OCI-LY1 (cell line): ENCODE results near the gene L3MBTL1.

Source experiments
- H2AFZ ChIP-seq: fragments of 200-600 bp; sonication (generic), shearing (Covaris generic); 2 replicates; pipeline ENCODE4 v1.6.0; 2014; ENCODE audit warnings: antibody characterized with exemption, mild to moderate bottlenecking, low read length
- H3F3A ChIP-seq: fragments of 200-600 bp; sonication (generic), shearing (Covaris generic); 2 replicates; pipeline ENCODE4 v1.6.0; 2014; ENCODE audit warnings: mild to moderate bottlenecking, antibody characterized with exemption, low read length, moderate library complexity; ENCODE audit not compliant: insufficient read depth
- H3K27ac ChIP-seq: fragments of 200-600 bp; sonication (generic); 2 replicates; pipeline ENCODE4 v1.5.1; 2014; ENCODE audit warnings: low read length, mixed run types, mild to moderate bottlenecking, low read depth; ENCODE audit not compliant: poor library complexity, severe bottlenecking
- H3K27me3 ChIP-seq: fragments of 200-600 bp; sonication (generic); 2 replicates; pipeline ENCODE4 v1.6.0; 2014; ENCODE audit warnings: antibody characterized with exemption, mild to moderate bottlenecking, low read length, moderate library complexity; ENCODE audit not compliant: insufficient read depth
- H3K36me3 ChIP-seq: fragments of 200-600 bp; sonication (generic); 2 replicates; pipeline ENCODE4 v1.6.1; 2014; ENCODE audit warnings: mild to moderate bottlenecking, antibody characterized with exemption, low read length, moderate library complexity, mixed read lengths; ENCODE audit not compliant: insufficient read depth
- H3K4me1 ChIP-seq: fragments of 200-600 bp; sonication (generic); 2 replicates; pipeline ENCODE4 v1.5.1; 2014; ENCODE audit warnings: mild to moderate bottlenecking, low read length, moderate library complexity; ENCODE audit not compliant: insufficient read depth, severe bottlenecking
- H3K4me2 ChIP-seq: fragments of 200-600 bp; sonication (generic), shearing (Covaris generic); 2 replicates; pipeline ENCODE4 v1.6.1; 2014; ENCODE audit warnings: low read length
- H3K4me3 ChIP-seq: fragments of 200-600 bp; sonication (generic); 2 replicates; pipeline ENCODE4 v1.5.1; 2014; ENCODE audit warnings: low read length, low read depth, mild to moderate bottlenecking, mixed read lengths; ENCODE audit not compliant: poor library complexity, severe bottlenecking
- H3K79me2 ChIP-seq: fragments of 200-600 bp; shearing (Covaris generic); 2 replicates; pipeline ENCODE4 v1.6.1; 2016; ENCODE audit warnings: mixed run types, low read length, mixed read lengths; ENCODE audit not compliant: insufficient read depth
- H3K9ac ChIP-seq: fragments of 200-600 bp; sonication (generic), shearing (Covaris generic); 2 replicates; pipeline ENCODE4 v1.6.1; 2014; ENCODE audit warnings: mild to moderate bottlenecking, low read length, mixed read lengths
- H3K9me2 ChIP-seq: fragments of 200-600 bp; sonication (generic), shearing (Covaris generic); 2 replicates; pipeline ENCODE4 v1.6.1; 2014; ENCODE audit warnings: low read depth, mild to moderate bottlenecking, low read length, mixed read lengths
- H3K9me3 ChIP-seq: fragments of 200-600 bp; shearing (Covaris generic); 2 replicates; pipeline ENCODE4 v1.6.1; 2014; ENCODE audit warnings: low read length, mixed read lengths
- H4K20me1 ChIP-seq: fragments of 200-600 bp; sonication (generic), shearing (Covaris generic); 2 replicates; pipeline ENCODE4 v1.6.0; 2016; ENCODE audit warnings: mild to moderate bottlenecking, low read length; ENCODE audit not compliant: insufficient read depth
- CTCF ChIP-seq: fragments of 200-600 bp; sonication (generic), shearing (Covaris generic); IDR thresholded peaks from 2 replicates; pipeline ENCODE4 v1.5.1; 2017; ENCODE audit warnings: mild to moderate bottlenecking, antibody characterized with exemption, low read length, moderate library complexity, mixed read lengths
- EZH2 ChIP-seq: fragments of 200-600 bp; sonication (generic), shearing (Covaris generic); IDR thresholded peaks from 2 replicates; pipeline ENCODE4 v1.8.0; 2017; ENCODE audit warnings: borderline replicate concordance, mixed run types, mild to moderate bottlenecking, antibody characterized with exemption, low read length, moderate library complexity, mixed read lengths

L3MBTL1 gene

GRCh38 chr20:43460172-43460829 is 47.2 kb upstream of the L3MBTL1 start:
- no peak overlapping the region for H3K4me3 ChIP-seq
- H3K9me2 ChIP-seq: no peaks in the 10 kb centered on the region
- H4K20me1 ChIP-seq: peaks cover 7% of the 10 kb centered on the region
- H3K36me3 ChIP-seq: peaks cover 68% of the 10 kb centered on the region
- H3K27me3 ChIP-seq: no peaks in the 10 kb centered on the region
- TF ChIP-seq EZH2 (no peak), CTCF (no peak)
- H3K9me3 ChIP-seq: no peaks in the 10 kb centered on the region
- no peak overlapping the region for H3K9ac ChIP-seq
- H3F3A ChIP-seq: no peaks in the 10 kb centered on the region
- no peak overlapping the region for H2AFZ ChIP-seq
- H3K4me1 ChIP-seq: peaks cover 16% of the 10 kb centered on the region
- no peak overlapping the region for H3K4me2 ChIP-seq
- H3K79me2 ChIP-seq: peaks cover 13% of the 10 kb centered on the region
- no peak overlapping the region for H3K27ac ChIP-seq

- Histone ChIP-seq H3K4me1 (peaks cover 16% of the 10 kb centered on the region), H3K9me3 (no peaks in the 10 kb centered on the region), H3K79me2 (peaks cover 13% of the 10 kb centered on the region), H3K27me3 (no peaks in the 10 kb centered on the region), H3K4me2 (no peak overlapping the region), H3K9ac (no peak overlapping the region), H2AFZ (no peak overlapping the region), H3F3A (peaks cover 3% of the 10 kb centered on the region; the same call in 1 of the 2 replicates), H3K9me2 (no peaks in the 10 kb centered on the region), H3K27ac (no peak overlapping the region), H3K4me3 (no peak overlapping the region), H3K36me3 (peaks cover 73% of the 10 kb centered on the region), H4K20me1 (peaks cover 7% of the 10 kb centered on the region)
- TF ChIP-seq CTCF: no peak
- no peak for TF ChIP-seq EZH2
Measured at GRCh38 chr20:43460830-43461200, 46.7 kb upstream of the L3MBTL1 start.

DNA sequence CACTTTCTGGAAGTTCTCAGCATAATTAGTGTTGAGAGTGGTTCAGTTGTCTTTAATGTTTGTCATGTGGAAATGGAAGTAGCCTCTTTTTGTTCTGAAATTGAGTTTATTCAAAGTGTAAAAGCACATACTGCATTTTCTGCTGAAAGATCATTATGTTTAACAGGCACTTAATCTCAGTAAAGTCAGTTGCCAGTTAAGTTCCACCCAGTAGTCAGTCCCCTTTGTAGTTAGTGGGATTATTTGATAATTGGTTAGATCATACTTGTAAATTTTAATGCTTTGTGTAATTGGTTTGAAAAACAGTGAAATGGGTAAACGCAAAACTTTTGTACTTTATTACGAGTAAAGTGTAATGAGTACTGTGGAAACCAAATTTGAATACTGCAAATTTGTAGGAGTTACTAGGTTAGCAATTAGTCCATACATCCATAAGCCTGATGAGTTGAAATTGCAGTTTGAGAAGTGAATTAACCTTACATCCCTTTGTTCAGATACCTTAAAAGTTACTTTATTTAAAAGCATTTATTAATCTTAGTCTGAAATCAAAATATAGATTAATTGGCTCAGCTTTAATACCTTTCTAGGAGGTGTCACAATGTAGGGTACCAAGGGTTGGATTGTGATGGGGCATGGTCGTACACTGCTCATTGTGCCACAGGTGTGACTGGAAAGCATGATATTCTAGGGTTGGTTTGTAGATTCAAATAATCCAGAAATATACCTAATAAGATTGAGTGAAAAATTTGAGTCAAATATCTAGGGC is 45.4 kb upstream of the L3MBTL1 start:
- peaks cover 81% of the 10 kb centered on the region for H3K36me3 ChIP-seq
- H4K20me1 ChIP-seq: peaks cover 7% of the 10 kb centered on the region
- no peak overlapping the region for H2AFZ ChIP-seq
- H3K9me2 ChIP-seq: no peaks in the 10 kb centered on the region
- H3K27me3 ChIP-seq: no peaks in the 10 kb centered on the region
- no peaks in the 10 kb centered on the region for H3K9me3 ChIP-seq
- H3K4me1 ChIP-seq: peaks cover 10% of the 10 kb centered on the region
- no peak overlapping the region for H3K4me3 ChIP-seq
- peaks cover 3% of the 10 kb centered on the region; the same call in 1 of the 2 replicates for H3F3A ChIP-seq
- no peak for TF ChIP-seq CTCF
- TF ChIP-seq EZH2: no peak
- H3K79me2 ChIP-seq: peaks cover 13% of the 10 kb centered on the region
- no peak overlapping the region for H3K27ac ChIP-seq
- H3K9ac ChIP-seq: no peak overlapping the region
- no peak overlapping the region for H3K4me2 ChIP-seq
